CD8-positive, alpha-beta memory T cell (primary cell): ENCODE data around the gene LPIN1. TPM values are rescaled to one million over a fixed set of nuclear protein-coding genes. Genes with fewer than 3 reads are reported as not detected.
A peak's percentile ranks its signal among the peaks of the same experiment; 100 is the strongest.

ENCODE experiments used
- CTCF ChIA-PET: fragments of 350-600 bp; sonication (Branson Sonifier 250); formaldehyde crosslinking; loops from one replicate; lab custom pipeline; 2021; ENCODE audit warnings: antibody characterized with exemption; lab: Charles Lee
- POLR2A ChIA-PET: fragments of 350-600 bp; sonication (Branson Sonifier 250); formaldehyde crosslinking; loops from one replicate; lab custom pipeline; 2021; ENCODE audit warnings: antibody characterized with exemption; lab: Charles Lee
- DNase-seq, 5 donors: peaks; one replicate each; pipeline versions ENCODE4 v3.0.0 to v3.0.0-alpha.2; 2020 to 2022; ENCODE audit warnings: mixed read lengths in 1 of 5
- H3K27ac ChIP-seq: one replicate; pipeline ENCODE4 v1.7.0; 2013; ENCODE audit warnings: low read depth, mild to moderate bottlenecking, low read length, moderate library complexity
- H3K27me3 ChIP-seq: 2 replicates; pipeline ENCODE4 v1.7.0; 2013; ENCODE audit warnings: low read length, mild to moderate bottlenecking; ENCODE audit not compliant: insufficient read depth, poor library complexity, severe bottlenecking
- H3K36me3 ChIP-seq: 2 replicates; pipeline ENCODE4 v1.7.0; 2013; ENCODE audit warnings: mild to moderate bottlenecking, low read length, moderate library complexity; ENCODE audit not compliant: insufficient read depth
- H3K4me1 ChIP-seq: 2 replicates; pipeline ENCODE4 v1.7.0; 2013; ENCODE audit warnings: mild to moderate bottlenecking, low read length, moderate library complexity; ENCODE audit not compliant: insufficient read depth
- H3K4me3 ChIP-seq: 2 replicates; pipeline ENCODE4 v1.7.0; 2013; ENCODE audit warnings: mild to moderate bottlenecking, low read length
- H3K9me3 ChIP-seq: 2 replicates; pipeline ENCODE4 v1.7.0; 2013; ENCODE audit warnings: mild to moderate bottlenecking, low read length
- H3K27ac Mint-ChIP-seq, 8 donors: one replicate each; pipeline ENCODE4 v1.8.0; 2020 to 2021; ENCODE audit warnings: mixed read lengths in 8 of 8, mild to moderate bottlenecking in 6 of 8, inconsistent platforms in 3 of 8, moderate library complexity in 3 of 8
- H3K27me3 Mint-ChIP-seq, 2 donors: one replicate each; pipeline ENCODE4 v1.8.0; 2020 to 2021; ENCODE audit warnings: mixed read lengths in 2 of 2, mild to moderate bottlenecking in 1 of 2, moderate library complexity in 1 of 2
- H3K36me3 Mint-ChIP-seq, 3 donors: one replicate each; pipeline ENCODE4 v1.8.0; 2020 to 2021; ENCODE audit warnings: mixed read lengths in 3 of 3, inconsistent platforms in 1 of 3, mild to moderate bottlenecking in 1 of 3
- H3K4me1 Mint-ChIP-seq, 3 donors: one replicate each; pipeline ENCODE4 v1.8.0; 2020 to 2021; ENCODE audit warnings: mixed read lengths in 3 of 3, inconsistent platforms in 1 of 3, mild to moderate bottlenecking in 1 of 3
- H3K4me3 Mint-ChIP-seq, 7 donors: one replicate each; pipeline ENCODE4 v1.8.0; 2020 to 2021; ENCODE audit warnings: mixed read lengths in 7 of 7, mild to moderate bottlenecking in 6 of 7, moderate library complexity in 4 of 7, inconsistent platforms in 2 of 7
- H3K9me3 Mint-ChIP-seq, 5 donors: one replicate each; pipeline ENCODE4 v1.8.0; 2020 to 2022; ENCODE audit warnings: mixed read lengths in 5 of 5, mild to moderate bottlenecking in 3 of 5, moderate library complexity in 2 of 5, inconsistent platforms in 1 of 5
- polyA plus RNA-seq: library from polyadenylated mRNA; unstranded; fragments of 300-500 nt; fragmentation: Illumina TruSeq; gene quantifications from one replicate; pipeline ENCODE4 v1.2.3, GENCODE V29; 2021
- total RNA-seq, 2 experiments: library from RNA; stranded (reverse); gene quantifications; one replicate each; pipeline ENCODE4 v1.2.3, GENCODE V29; 2021

LPIN1 gene
- total and polyA plus RNA-seq, 3 experiments from 2014 or later, result 25.7 to 37.1 (median 34.8) TPM

GRCh38 chr2:11767779-11768178 lies 21.3 kb downstream of the LPIN1 start:
- H3K27ac Mint-ChIP-seq, result peak overlapping the region in 3 of 8 donors; percentile 9 to 81 (median 14)
- Histone ChIP-seq H3K9me3 (no peaks in the 10 kb centered on the region), H3K4me1 (no peaks in the 10 kb centered on the region), H3K27me3 (no peaks in the 10 kb centered on the region), H3K27ac (no peak overlapping the region), H3K4me3 (no peak overlapping the region), H3K36me3 (peaks cover 37% of the 10 kb centered on the region)
- CTCF ChIA-PET, result interaction anchor here (1.5 to 1.6 kb wide), 2 partner anchors 12 to 17 kb away, joined by 5 read pairs; no protein-coding TSS in a partner anchor
- H3K4me3 Mint-ChIP-seq, result peak overlapping the region in 1 of 7 donors; percentile 37
- peaks cover 0 to 1% of the 10 kb centered on the region in 2 donors for H3K27me3 Mint-ChIP-seq
- no peaks in the 10 kb centered on the region for H3K9me3 Mint-ChIP-seq
- H3K36me3 Mint-ChIP-seq, result peaks cover 24 to 95% (median 28%) of the 10 kb centered on the region in 3 donors
- peaks cover 18 to 38% (median 21%) of the 10 kb centered on the region in 3 donors for H3K4me1 Mint-ChIP-seq
- DNase-seq, result no peak
- POLR2A ChIA-PET, result no interaction called here

DNA sequence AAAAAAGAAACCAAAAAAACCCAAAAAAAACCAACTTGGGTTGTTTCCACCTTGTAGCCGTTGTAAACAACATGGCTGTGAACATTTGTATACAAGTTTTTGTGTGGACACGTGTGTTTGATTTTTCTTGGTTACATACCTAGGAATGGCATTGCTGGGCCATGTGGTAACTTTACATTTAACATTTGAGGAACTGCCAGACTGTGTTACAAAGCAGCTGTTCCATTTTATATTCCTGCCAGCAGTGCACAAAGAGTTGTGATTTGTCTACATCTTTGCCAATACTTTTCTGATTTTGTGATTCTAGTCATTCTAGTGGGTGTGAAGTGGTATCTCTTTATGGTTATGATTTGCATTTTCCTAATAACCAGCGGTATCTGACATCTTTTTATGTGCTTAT lies 22.5 kb downstream of the LPIN1 start:
- no peaks in the 10 kb centered on the region for H3K27me3 Mint-ChIP-seq
- no peak for DNase-seq
- Histone ChIP-seq H3K27me3 (no peaks in the 10 kb centered on the region), H3K9me3 (no peaks in the 10 kb centered on the region), H3K4me1 (no peaks in the 10 kb centered on the region), H3K27ac (no peak overlapping the region), H3K4me3 (no peak overlapping the region), H3K36me3 (peaks cover 48% of the 10 kb centered on the region)
- ChIA-PET CTCF (interaction anchor here (1.0 to 3.1 kb wide), 2 partner anchors 12 to 16 kb away, joined by 3 to 9 read pairs; no protein-coding TSS in a partner anchor), POLR2A (no interaction called here)
- H3K9me3 Mint-ChIP-seq, result no peaks in the 10 kb centered on the region
- H3K4me3 Mint-ChIP-seq, result no peak overlapping the region
- H3K36me3 Mint-ChIP-seq, result peaks cover 27 to 97% (median 28%) of the 10 kb centered on the region in 3 donors
- H3K4me1 Mint-ChIP-seq, result peaks cover 16 to 32% (median 18%) of the 10 kb centered on the region in 3 donors
- H3K27ac Mint-ChIP-seq, result peak overlapping the region in 3 of 8 donors; percentile 4 to 38 (median 29)

- H3K9me3 Mint-ChIP-seq, result no peaks in the 10 kb centered on the region
- no peak overlapping the region for H3K4me3 Mint-ChIP-seq
- Histone ChIP-seq H3K4me3 (no peak overlapping the region), H3K27ac (no peak overlapping the region), H3K27me3 (no peaks in the 10 kb centered on the region), H3K9me3 (no peaks in the 10 kb centered on the region), H3K36me3 (peaks cover 54% of the 10 kb centered on the region), H3K4me1 (no peaks in the 10 kb centered on the region)
- ChIA-PET POLR2A (no interaction called here), CTCF (interaction anchor here (1.0 to 3.1 kb wide), 2 partner anchors 12 to 15 kb away, joined by 3 to 9 read pairs; no protein-coding TSS in a partner anchor)
- no peaks in the 10 kb centered on the region for H3K27me3 Mint-ChIP-seq
- H3K27ac Mint-ChIP-seq, result peak overlapping the region in 4 of 8 donors; percentile 4 to 82 (median 26)
- no peak for DNase-seq
- peaks cover 28 to 97% (median 32%) of the 10 kb centered on the region in 3 donors for H3K36me3 Mint-ChIP-seq
- H3K4me1 Mint-ChIP-seq, result peaks cover 20 to 32% (median 23%) of the 10 kb centered on the region in 3 donors
Observed at GRCh38 chr2:11769516-11769915, 23.1 kb downstream of the LPIN1 start.

DNA sequence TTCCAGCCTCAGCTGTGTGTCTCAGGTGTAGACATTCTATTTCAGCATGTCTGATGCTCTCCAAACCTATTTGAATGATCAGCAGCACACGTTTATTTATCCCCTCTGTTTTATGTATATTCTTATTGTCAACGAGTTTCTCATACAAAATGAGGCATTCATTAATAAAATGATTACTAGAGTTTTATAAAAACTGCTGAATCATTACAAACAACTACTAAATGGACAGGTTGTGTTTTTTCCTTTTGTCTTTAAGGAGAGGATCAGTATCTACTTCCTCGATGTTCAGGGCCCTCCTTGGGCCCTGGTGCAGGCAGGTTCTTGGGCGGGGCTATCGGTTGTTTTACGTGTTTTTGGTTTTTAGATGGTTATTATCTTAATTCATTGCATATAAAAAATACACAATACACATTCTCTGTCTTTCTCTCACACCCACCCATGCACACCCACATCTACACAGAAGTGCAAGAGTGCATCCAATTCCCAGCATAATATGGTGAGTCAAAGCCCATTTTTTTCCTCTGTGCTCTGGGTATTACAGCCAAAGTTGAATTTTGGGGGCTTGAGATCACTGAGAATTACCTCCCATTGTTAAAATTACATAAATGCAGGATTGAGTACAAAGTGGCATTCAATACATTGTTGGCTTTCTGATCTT lies 24.2 kb downstream of the LPIN1 start:
- Mint-ChIP-seq H3K4me1 (peaks cover 18 to 41% (median 32%) of the 10 kb centered on the region in 3 donors), H3K9me3 (no peaks in the 10 kb centered on the region), H3K4me3 (no peak overlapping the region), H3K27ac (peak overlapping the region in 5 of 8 donors; percentile 8 to 73 (median 39)), H3K36me3 (peaks cover 28 to 92% (median 32%) of the 10 kb centered on the region in 3 donors), H3K27me3 (no peaks in the 10 kb centered on the region)
- no peak for DNase-seq
- Histone ChIP-seq H3K4me3 (no peak overlapping the region), H3K27ac (no peak overlapping the region), H3K36me3 (peaks cover 54% of the 10 kb centered on the region), H3K9me3 (no peaks in the 10 kb centered on the region), H3K4me1 (peaks cover 4% of the 10 kb centered on the region), H3K27me3 (no peaks in the 10 kb centered on the region)
- ChIA-PET CTCF (interaction anchor here (1.6 to 3.1 kb wide), 2 partner anchors 10 to 14 kb away, joined by 3 to 9 read pairs; no protein-coding TSS in a partner anchor), POLR2A (no interaction called here)

DNA sequence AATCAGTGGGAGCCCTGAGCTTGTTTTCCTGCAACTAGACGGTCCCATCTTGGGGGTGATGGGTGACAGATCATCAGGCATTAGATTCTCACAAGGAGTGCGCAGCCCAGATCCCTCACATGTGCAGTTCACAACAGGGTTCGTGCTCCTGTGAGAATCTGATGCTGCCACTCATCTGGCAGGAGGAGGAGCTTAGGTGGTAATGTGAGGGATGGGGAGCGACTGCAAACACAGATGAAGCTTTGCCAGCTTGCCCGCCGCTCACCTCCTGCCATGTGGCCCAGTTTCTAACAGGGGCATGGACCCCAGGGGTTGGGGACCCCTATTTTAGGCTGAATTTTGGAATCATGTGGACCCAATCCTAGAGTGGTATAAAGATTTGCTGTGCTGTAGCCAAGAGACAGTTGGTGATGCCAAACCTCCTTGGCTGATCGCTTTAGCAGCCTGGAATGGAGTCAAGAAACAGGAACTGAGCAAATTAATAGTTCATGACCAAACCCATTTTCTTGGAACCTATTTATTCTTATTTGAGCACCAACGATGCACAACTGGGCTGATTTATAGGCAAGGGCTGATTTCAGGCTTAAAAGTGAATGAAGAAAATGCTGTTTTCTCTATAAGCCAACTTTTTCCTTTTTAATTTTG lies 25.7 kb downstream of the LPIN1 start:
- H3K4me3 Mint-ChIP-seq, result no peak overlapping the region
- no peak overlapping the region for H3K27ac ChIP-seq
- H3K27me3 ChIP-seq, result no peaks in the 10 kb centered on the region
- H3K9me3 ChIP-seq, result no peaks in the 10 kb centered on the region
- ChIA-PET CTCF (interaction anchor here (0.7 to 3.1 kb wide), 4 partner anchors 8 to 25 kb away, joined by 3 to 9 read pairs (median 3); partner anchors contain the start of gene LPIN1), POLR2A (no interaction called here)
- no peaks in the 10 kb centered on the region for H3K27me3 Mint-ChIP-seq
- H3K9me3 Mint-ChIP-seq, result no peaks in the 10 kb centered on the region
- peaks cover 8% of the 10 kb centered on the region for H3K4me1 ChIP-seq
- H3K36me3 Mint-ChIP-seq, result peaks cover 18 to 81% (median 24%) of the 10 kb centered on the region in 3 donors
- H3K4me1 Mint-ChIP-seq, result peaks cover 19 to 40% (median 29%) of the 10 kb centered on the region in 3 donors
- H3K4me3 ChIP-seq, result no peak overlapping the region
- peaks cover 39% of the 10 kb centered on the region for H3K36me3 ChIP-seq
- no peak for DNase-seq
- H3K27ac Mint-ChIP-seq, result peak overlapping the region in 3 of 8 donors; percentile 9 to 68 (median 50)

DNA sequence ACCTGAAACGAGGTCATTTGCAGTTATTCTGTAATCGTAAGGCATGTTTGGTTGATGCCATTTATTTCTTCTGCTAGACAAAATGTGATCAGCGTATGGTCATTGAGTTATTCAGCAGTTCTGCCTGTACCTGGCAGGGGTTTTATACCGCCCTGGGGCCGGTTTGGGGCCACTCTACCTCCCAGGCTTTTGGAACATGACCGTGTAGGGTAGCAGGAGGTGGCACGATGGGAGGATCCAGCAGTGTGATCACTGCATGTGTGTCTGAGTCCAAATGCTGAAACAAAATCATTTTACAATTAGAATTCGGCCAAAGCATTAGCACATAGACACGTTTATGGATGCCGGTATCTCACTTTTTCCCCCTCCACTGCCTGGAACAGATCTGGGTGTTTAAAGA lies 26.7 kb downstream of the LPIN1 start:
- Histone ChIP-seq H3K9me3 (no peaks in the 10 kb centered on the region), H3K4me3 (no peak overlapping the region), H3K36me3 (peaks cover 33% of the 10 kb centered on the region), H3K27ac (no peak overlapping the region), H3K4me1 (peaks cover 13% of the 10 kb centered on the region), H3K27me3 (no peaks in the 10 kb centered on the region)
- POLR2A ChIA-PET, result interaction anchor here (0.8 kb wide), 1 partner anchor 29 kb away, joined by 3 read pairs; no protein-coding TSS in a partner anchor
- Mint-ChIP-seq H3K27me3 (no peaks in the 10 kb centered on the region), H3K36me3 (peaks cover 11 to 82% (median 20%) of the 10 kb centered on the region in 3 donors), H3K27ac (peak overlapping the region in 6 of 8 donors; percentile 43 to 96 (median 78)), H3K9me3 (no peaks in the 10 kb centered on the region), H3K4me1 (peaks cover 25 to 43% (median 39%) of the 10 kb centered on the region in 3 donors), H3K4me3 (no peak overlapping the region)
- no peak for DNase-seq
- CTCF ChIA-PET, result interaction anchor here (2.6 kb wide), 1 partner anchor 13 kb away, joined by 8 read pairs; no protein-coding TSS in a partner anchor

- Histone ChIP-seq H3K27ac (no peak overlapping the region), H3K4me1 (peaks cover 21% of the 10 kb centered on the region), H3K36me3 (peaks cover 33% of the 10 kb centered on the region), H3K9me3 (no peaks in the 10 kb centered on the region), H3K27me3 (no peaks in the 10 kb centered on the region), H3K4me3 (no peak overlapping the region)
- H3K27ac Mint-ChIP-seq, result peak overlapping the region; percentile 70 to 96 (median 87)
- DNase-seq, result no peak
- peaks cover 33 to 47% (median 47%) of the 10 kb centered on the region in 3 donors for H3K4me1 Mint-ChIP-seq
- H3K36me3 Mint-ChIP-seq, result peaks cover 7 to 78% (median 17%) of the 10 kb centered on the region in 3 donors
- no peaks in the 10 kb centered on the region for H3K27me3 Mint-ChIP-seq
- no peaks in the 10 kb centered on the region for H3K9me3 Mint-ChIP-seq
- ChIA-PET CTCF (interaction anchor here (1.2 to 2.6 kb wide), 7 partner anchors 12 to 86 kb away, joined by 3 to 8 read pairs (median 4); no protein-coding TSS in a partner anchor), POLR2A (interaction anchor here (0.8 to 1.5 kb wide), 4 partner anchors 11 to 30 kb away, joined by 3 to 5 read pairs (median 4); no protein-coding TSS in a partner anchor)
- peak overlapping the region in 1 of 7 donors; percentile 38 for H3K4me3 Mint-ChIP-seq
Observed at GRCh38 chr2:11773747-11774525, 27.5 kb downstream of the LPIN1 start.
